H1 (cell line): Measurements from ENCODE around the gene RALY. TPM values are rescaled to one million over a fixed set of nuclear protein-coding genes. Genes with fewer than 3 reads are reported as not detected.

Experiments
- BACH1 ChIP-seq: IDR thresholded peaks from 2 replicates; pipeline ENCODE4 v1.6.1; 2012; ENCODE audit warnings: low read length, improper control_type of control experiment
- CBX8 ChIP-seq: fragments of 300-800, 300-1000 bp; sonication (generic); IDR thresholded peaks from 2 replicates; pipeline ENCODE4 v1.7.1; 2016; ENCODE audit warnings: low read depth, low read length, borderline replicate concordance
- CHD1 ChIP-seq: IDR thresholded peaks from 2 replicates; pipeline ENCODE4 v1.6.1; 2012; ENCODE audit warnings: low read depth, low read length, improper control_type of control experiment
- CHD7 ChIP-seq: fragments of 300-600 bp; sonication (generic); IDR thresholded peaks from 2 replicates; pipeline ENCODE4 v1.7.1; 2012; ENCODE audit warnings: low read length, moderate library complexity, mild to moderate bottlenecking, inconsistent platforms; ENCODE audit not compliant: insufficient replicate concordance
- EGR1 ChIP-seq: IDR thresholded peaks from 2 replicates; pipeline ENCODE4 v1.6.1; 2011; ENCODE audit warnings: low read depth, low read length, borderline replicate concordance
- GABPA ChIP-seq: IDR thresholded peaks from 2 replicates; pipeline ENCODE4 v1.6.1; 2011; ENCODE audit warnings: mild to moderate bottlenecking, low read length, moderate library complexity, borderline replicate concordance; ENCODE audit not compliant: insufficient read depth
- KDM5A ChIP-seq: fragments of 200-600 bp; IDR thresholded peaks from 2 replicates; pipeline ENCODE4 v1.7.1; 2012; ENCODE audit warnings: mild to moderate bottlenecking, low read length, inconsistent platforms, mixed read lengths
- NRF1 ChIP-seq: IDR thresholded peaks from 2 replicates; pipeline ENCODE4 v1.6.1; 2011; ENCODE audit warnings: mild to moderate bottlenecking, low read depth, low read length, improper control_type of control experiment
- POLR2A ChIP-seq, 2 experiments: IDR thresholded peaks; 1 replicate in 1 of 2; 2 replicates in 1 of 2; pipeline ENCODE4 v1.6.1; 2011; ENCODE audit warnings: low read depth in 2 of 2, low read length in 2 of 2, mild to moderate bottlenecking in 2 of 2; ENCODE audit errors: control extremely low read depth in 1 of 2
- USF2 ChIP-seq: IDR thresholded peaks from 2 replicates; pipeline ENCODE4 v1.6.1; 2011; ENCODE audit warnings: low read length, improper control_type of control experiment
- polyA plus RNA-seq, 7 experiments: library from polyadenylated mRNA; depleted of rRNA in 3 of 7; stranded (reverse) in 5 of 7; unstranded in 2 of 7; fragments of >200 nt in 5 of 7; fragments of 200-250 nt in 2 of 7; gene quantifications; 1 replicate in 5 of 7; 2 replicates in 1 of 7; 4 replicates in 1 of 7; pipeline versions ENCODE4 v1.2.1 to v1.2.3, GENCODE V29; 2011 to 2013; ENCODE audit warnings: missing spikeins in 2 of 7, mixed read lengths in 2 of 7
- total RNA-seq: library from RNA; stranded (reverse); fragmentation: NEBNext Ultra II Directional; extraction: Animal tissue kit (Norgen Biotek cat#: 25700); gene quantifications from 2 replicates; pipeline ENCODE4 v1.2.1, GENCODE V29; 2021

Gene RALY
- total and polyA plus RNA-seq, 2 of the 8 experiments (the other 6 are each of a cell fraction or from before 2014, with no cell fraction given), result 133 to 148 TPM

GRCh38 chr20:34004790-34005457, 11.2 kb downstream of the RALY start (continued):
- TF ChIP-seq CHD7, result no peak
- no peak for TF ChIP-seq GABPA
- no peak for TF ChIP-seq CBX8
- no peak for TF ChIP-seq EGR1
- TF ChIP-seq NRF1, result no peak
- TF ChIP-seq CHD1, result no peak
- TF ChIP-seq POLR2A (IDR thresholded peaks at IDR 0.05; ENCODE audit: control extremely low read depth in 1 of 2, low read depth in 2 of 2, low read length in 2 of 2), result no peak
- TF ChIP-seq BACH1, result no peak
- no peak for TF ChIP-seq USF2
- no peak for TF ChIP-seq KDM5A
